Mesenchymal stem cell (in vitro differentiated cells and primary cell): ENCODE results near the gene UBLCP1.

ENCODE experiments used
- DNase-seq: peaks from one replicate; pipeline ENCODE4 v3.0.0-alpha.2; 2013
- H2AFZ ChIP-seq: one replicate; pipeline ENCODE4 v1.6.1; 2013; ENCODE audit warnings: low read depth, mild to moderate bottlenecking, control low read depth, inconsistent platforms, low read length, moderate library complexity
- H2AK5ac ChIP-seq: 2 replicates; pipeline ENCODE4 v1.6.1; 2013; ENCODE audit warnings: low read length, moderate library complexity, mild to moderate bottlenecking, inconsistent platforms; ENCODE audit not compliant: severe bottlenecking
- H2BK120ac ChIP-seq: one replicate; pipeline ENCODE4 v1.6.1; 2013; ENCODE audit warnings: low read depth, mild to moderate bottlenecking, inconsistent platforms, low read length, moderate library complexity
- H2BK12ac ChIP-seq, 2 experiments: one replicate each; pipeline ENCODE4 v1.6.1; 2013; ENCODE audit warnings: inconsistent platforms in 2 of 2, low read length in 2 of 2, mild to moderate bottlenecking in 2 of 2, moderate library complexity in 2 of 2, control low read depth in 1 of 2
- H2BK15ac ChIP-seq: one replicate; pipeline ENCODE4 v1.6.1; 2013; ENCODE audit warnings: mild to moderate bottlenecking, low read depth, inconsistent platforms; ENCODE audit not compliant: poor library complexity, severe bottlenecking
- H2BK5ac ChIP-seq: 2 replicates; pipeline ENCODE4 v1.6.1; 2013; ENCODE audit warnings: low read depth, mild to moderate bottlenecking, low read length, control low read depth, inconsistent platforms; ENCODE audit not compliant: poor library complexity, severe bottlenecking
- H3K14ac ChIP-seq, 2 experiments: one replicate each; pipeline ENCODE4 v1.6.1; 2013; ENCODE audit warnings: inconsistent platforms in 2 of 2, low read length in 2 of 2, control low read depth in 1 of 2, mild to moderate bottlenecking in 1 of 2, moderate library complexity in 1 of 2
- H3K18ac ChIP-seq, 2 experiments: one replicate each; pipeline ENCODE4 v1.6.1; 2013; ENCODE audit warnings: inconsistent platforms in 2 of 2, low read length in 2 of 2, control low read depth in 1 of 2, low read depth in 1 of 2, mild to moderate bottlenecking in 1 of 2
- H3K23ac ChIP-seq, 2 experiments: one replicate each; pipeline ENCODE4 v1.6.1; 2013; ENCODE audit warnings: inconsistent platforms in 2 of 2, low read length in 2 of 2, mild to moderate bottlenecking in 2 of 2, moderate library complexity in 2 of 2, control low read depth in 1 of 2
- H3K27ac ChIP-seq: 2 replicates; pipeline ENCODE4 v1.5.1; 2013; ENCODE audit warnings: mild to moderate bottlenecking, moderate library complexity, low read length, control low read depth, inconsistent platforms; ENCODE audit not compliant: poor library complexity, severe bottlenecking
- H3K27me3 ChIP-seq, 2 experiments: 2 replicates each; pipeline versions ENCODE4 v1.6.1 to v1.7.0; 2013; ENCODE audit warnings: low read length in 2 of 2, mild to moderate bottlenecking in 2 of 2, moderate library complexity in 2 of 2, control low read depth in 1 of 2, inconsistent platforms in 1 of 2; ENCODE audit not compliant: control insufficient read depth in 1 of 2, insufficient read depth in 1 of 2
- H3K36me3 ChIP-seq, 2 experiments: 2 replicates each; pipeline versions ENCODE4 v1.6.1 to v1.7.0; 2013; ENCODE audit warnings: low read length in 2 of 2, control low read depth in 1 of 2, inconsistent platforms in 1 of 2, low read depth in 1 of 2, mild to moderate bottlenecking in 1 of 2; ENCODE audit not compliant: insufficient read depth in 2 of 2, control insufficient read depth in 1 of 2
- H3K4ac ChIP-seq, 2 experiments: one replicate each; pipeline ENCODE4 v1.6.1; 2013; ENCODE audit warnings: inconsistent platforms in 2 of 2, low read length in 2 of 2, mild to moderate bottlenecking in 2 of 2, moderate library complexity in 2 of 2, control low read depth in 1 of 2, low read depth in 1 of 2
- H3K4me1 ChIP-seq: 2 replicates; pipeline ENCODE4 v1.6.1; 2013; ENCODE audit warnings: low read depth, low read length, control low read depth; ENCODE audit not compliant: control insufficient read depth, insufficient read depth
- H3K4me2 ChIP-seq: 2 replicates; pipeline ENCODE4 v1.6.1; 2013; ENCODE audit warnings: low read length, mild to moderate bottlenecking, inconsistent platforms; ENCODE audit not compliant: poor library complexity, severe bottlenecking
- H3K4me3 ChIP-seq, 2 experiments: 2 replicates each; pipeline versions ENCODE4 v1.5.1 to v1.7.0; 2013; ENCODE audit warnings: low read length in 2 of 2, mild to moderate bottlenecking in 2 of 2, control low read depth in 1 of 2, low read depth in 1 of 2; ENCODE audit not compliant: insufficient read depth in 1 of 2
- H3K79me1 ChIP-seq: replicated peaks from 2 replicates; pipeline ENCODE4 v1.6.1; 2013; ENCODE audit warnings: mild to moderate bottlenecking, control low read depth, low read length, inconsistent platforms; ENCODE audit not compliant: poor library complexity, severe bottlenecking
- H3K9ac ChIP-seq: 2 replicates; pipeline ENCODE4 v1.7.0; 2013; ENCODE audit warnings: mild to moderate bottlenecking, low read length, moderate library complexity
- H3K9me3 ChIP-seq: 2 replicates; pipeline ENCODE4 v1.7.0; 2013; ENCODE audit warnings: mild to moderate bottlenecking, low read length; ENCODE audit not compliant: control insufficient read depth
- H4K8ac ChIP-seq: one replicate; pipeline ENCODE4 v1.6.1; 2013; ENCODE audit warnings: inconsistent platforms, mild to moderate bottlenecking, low read length, moderate library complexity
- H4K91ac ChIP-seq: one replicate; pipeline ENCODE4 v1.6.1; 2013; ENCODE audit warnings: mild to moderate bottlenecking, low read length, inconsistent platforms
- WGBS: methylation state at CpG from one replicate; pipeline ENCODE4 v1.1.7; 2013; ENCODE audit warnings: mixed read lengths; 5-methylcytosine and 5-hydroxymethylcytosine counted together

Gene UBLCP1

DNA sequence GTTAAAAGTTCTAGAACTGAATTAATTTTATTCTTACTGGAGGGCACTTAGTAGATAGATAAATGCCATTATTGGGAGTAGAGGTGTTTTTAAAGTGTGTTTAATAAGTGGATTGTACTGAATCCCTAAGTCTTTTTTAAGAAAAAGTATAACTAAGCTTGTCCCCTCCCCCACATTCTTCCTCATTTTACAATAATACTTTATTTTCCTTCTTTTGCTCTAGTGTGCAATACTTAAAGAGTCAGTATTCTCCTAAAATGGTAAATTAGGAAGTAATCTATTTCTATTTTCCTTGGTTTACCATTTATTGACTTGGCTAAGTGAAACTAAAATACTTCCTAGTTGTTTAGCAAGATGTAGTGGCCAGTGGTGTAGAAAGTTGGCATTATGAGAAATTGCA, 11.6 kb downstream of the UBLCP1 start:
- Histone ChIP-seq H2BK12ac (no peak overlapping the region), H3K36me3 (peaks cover 9 to 87% of the 10 kb centered on the region in 2 experiments), H3K4me2 (no peak overlapping the region), H2BK120ac (no peak overlapping the region), H3K23ac (no peak overlapping the region), H3K27ac (no peak overlapping the region), H3K9ac (no peak overlapping the region), H2BK15ac (no peak overlapping the region), H3K9me3 (no peaks in the 10 kb centered on the region), H3K4ac (no peak overlapping the region), H4K8ac (no peak overlapping the region), H3K14ac (no peak overlapping the region), H3K79me1 (peaks cover 8% of the 10 kb centered on the region), H2BK5ac (no peak overlapping the region), H3K4me1 (no peaks in the 10 kb centered on the region), H3K27me3 (no peaks in the 10 kb centered on the region), H2AK5ac (no peak overlapping the region), H4K91ac (no peak overlapping the region), H2AFZ (no peak overlapping the region), H3K18ac (no peak overlapping the region), H3K4me3 (no peak overlapping the region)
- DNase-seq, result no peak

- Histone ChIP-seq H3K9ac (no peak overlapping the region), H3K9me3 (no peaks in the 10 kb centered on the region), H3K36me3 (peaks cover 0 to 30% of the 10 kb centered on the region in 2 experiments), H2BK5ac (no peak overlapping the region), H3K23ac (no peak overlapping the region), H4K8ac (no peak overlapping the region), H3K4me1 (no peaks in the 10 kb centered on the region), H3K4ac (no peak overlapping the region), H2BK12ac (no peak overlapping the region), H4K91ac (no peak overlapping the region), H2BK15ac (no peak overlapping the region), H3K79me1 (no peaks in the 10 kb centered on the region), H3K27me3 (no peaks in the 10 kb centered on the region), H3K14ac (no peak overlapping the region), H2AFZ (no peak overlapping the region), H3K4me2 (no peak overlapping the region), H3K4me3 (no peak overlapping the region), H3K18ac (no peak overlapping the region), H3K27ac (no peak overlapping the region), H2BK120ac (no peak overlapping the region), H2AK5ac (no peak overlapping the region)
- 93% methylated on average over 6 of the region's 8 CpGs for WGBS
- DNase-seq, result peak; percentile 43
Measured at GRCh38 chr5:159286420-159287035, 23.4 kb downstream of the UBLCP1 start.

DNA sequence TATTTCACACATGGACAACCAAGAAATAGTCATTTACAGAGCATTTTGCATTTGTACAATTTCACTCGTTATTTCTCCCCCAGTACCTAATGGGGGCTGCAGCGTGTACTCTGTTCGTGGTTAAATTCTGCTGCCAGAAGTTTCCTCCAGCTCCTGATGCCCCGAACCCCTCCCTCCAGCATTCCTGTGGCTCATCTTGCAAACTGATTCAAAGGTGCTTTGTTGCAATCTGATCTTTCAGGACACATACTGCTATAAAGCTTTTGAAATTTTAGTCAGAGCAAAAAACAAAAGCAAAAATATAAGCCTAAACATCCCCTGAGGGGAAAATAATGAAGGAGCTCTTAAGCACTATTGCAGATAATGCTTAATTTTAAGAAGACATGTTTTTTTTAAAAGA, 27.7 kb downstream of the UBLCP1 start:
- no peak overlapping the region for H3K4me3 ChIP-seq
- H2BK5ac ChIP-seq, result no peak overlapping the region
- H2AFZ ChIP-seq, result no peak overlapping the region
- H2BK12ac ChIP-seq, result no peak overlapping the region
- no peak overlapping the region for H3K27ac ChIP-seq
- no peak overlapping the region for H3K14ac ChIP-seq
- H3K36me3 ChIP-seq, result peaks cover 0 to 3% of the 10 kb centered on the region in 2 experiments
- no peak overlapping the region for H2AK5ac ChIP-seq
- H3K27me3 ChIP-seq, result no peaks in the 10 kb centered on the region
- H2BK120ac ChIP-seq, result no peak overlapping the region
- no peaks in the 10 kb centered on the region for H3K9me3 ChIP-seq
- no peak overlapping the region for H3K4me2 ChIP-seq
- no peaks in the 10 kb centered on the region for H3K4me1 ChIP-seq
- no peak overlapping the region for H4K8ac ChIP-seq
- no peak overlapping the region for H4K91ac ChIP-seq
- H2BK15ac ChIP-seq, result no peak overlapping the region
- WGBS, result 90% methylated on average over 4 of the region's 4 CpGs
- H3K79me1 ChIP-seq, result no peaks in the 10 kb centered on the region
- no peak overlapping the region for H3K23ac ChIP-seq
- no peak overlapping the region for H3K18ac ChIP-seq
- no peak overlapping the region for H3K9ac ChIP-seq
- no peak overlapping the region for H3K4ac ChIP-seq
- DNase-seq, result no peak

- no peak for DNase-seq
- H2BK120ac ChIP-seq, result no peak overlapping the region
- H3K27me3 ChIP-seq, result no peaks in the 10 kb centered on the region
- H3K36me3 ChIP-seq, result no peaks in the 10 kb centered on the region
- peaks cover 2% of the 10 kb centered on the region for H3K9me3 ChIP-seq
- H3K9ac ChIP-seq, result no peak overlapping the region
- no peak overlapping the region for H3K18ac ChIP-seq
- H3K4ac ChIP-seq, result no peak overlapping the region
- no peak overlapping the region for H4K8ac ChIP-seq
- H3K4me2 ChIP-seq, result no peak overlapping the region
- no peaks in the 10 kb centered on the region for H3K4me1 ChIP-seq
- H3K23ac ChIP-seq, result no peak overlapping the region
- H3K27ac ChIP-seq, result no peak overlapping the region
- 88% methylated on average over 5 of the region's 5 CpGs for WGBS
- no peak overlapping the region for H2BK12ac ChIP-seq
- no peaks in the 10 kb centered on the region for H3K79me1 ChIP-seq
- no peak overlapping the region for H2BK5ac ChIP-seq
- H3K4me3 ChIP-seq, result no peak overlapping the region
- H2AK5ac ChIP-seq, result no peak overlapping the region
- no peak overlapping the region for H3K14ac ChIP-seq
- H2BK15ac ChIP-seq, result no peak overlapping the region
- no peak overlapping the region for H2AFZ ChIP-seq
- no peak overlapping the region for H4K91ac ChIP-seq
Measured at GRCh38 chr5:159294921-159295320, 31.8 kb downstream of the UBLCP1 start.
